Mucosa of gallbladder (tissue), 1 donor: ENCODE measurements around the gene SYT8. TPM values are rescaled to one million over a fixed set of nuclear protein-coding genes. Genes with fewer than 3 reads are reported as not detected.

ENCODE experiments used
- DNase-seq: peaks from one replicate; pipeline ENCODE4 v3.0.0-alpha.2; 2020; ENCODE audit warnings: low spot score
- total RNA-seq: library from RNA; stranded (reverse); gene quantifications from one replicate; pipeline ENCODE4 v1.2.1, GENCODE V29; 2021
- donor health status: DM: no; HTN: no; CAD: no.

The SYT8 gene
- total RNA-seq, 1 donor from 2014 or later = 218 TPM

- DNase-seq = peak; percentile 75
Observed at GRCh38 chr11:1844221-1845094, 9.7 kb downstream of the SYT8 start.

GRCh38 chr11:1845095-1845429 is 10.3 kb downstream of the SYT8 start:
- DNase-seq = no peak

GRCh38 chr11:1845561-1846452 is 11.0 kb downstream of the SYT8 start:
- no peak for DNase-seq

- no peak for DNase-seq
Observed at GRCh38 chr11:1846453-1846932, 11.7 kb downstream of the SYT8 start.

- no peak for DNase-seq
Observed at GRCh38 chr11:1847006-1847735, 12.4 kb downstream of the SYT8 start.

GRCh38 chr11:1847926-1848639 is 13.3 kb downstream of the SYT8 start:
- DNase-seq = no peak

GRCh38 chr11:1848640-1849430 is 14.0 kb downstream of the SYT8 start:
- no peak for DNase-seq

- DNase-seq = no peak
Observed at GRCh38 chr11:1851468-1852180, 16.8 kb downstream of the SYT8 start.

- no peak for DNase-seq
Observed at GRCh38 chr11:1852271-1852876, 17.6 kb downstream of the SYT8 start.

- peak; percentile 50 for DNase-seq
Observed at GRCh38 chr11:1852877-1853276, 18.1 kb downstream of the SYT8 start, which contains the start of gene LSP1. TSS of gene LSP1 (plus strand) at chr11:1853084. CDS start at chr11:1853145, 61 bp downstream.

- DNase-seq = no peak
Observed at GRCh38 chr11:1853376-1854131, 18.8 kb downstream of the SYT8 start.

GRCh38 chr11:1854132-1854948 is 19.6 kb downstream of the SYT8 start:
- no peak for DNase-seq

GRCh38 chr11:1854949-1855885 is 20.4 kb downstream of the SYT8 start:
- no peak for DNase-seq

GRCh38 chr11:1855886-1856265 is 21.1 kb downstream of the SYT8 start:
- no peak for DNase-seq

GRCh38 chr11:1856306-1857005 is 21.7 kb downstream of the SYT8 start:
- DNase-seq = no peak

GRCh38 chr11:1857064-1857463 is 22.3 kb downstream of the SYT8 start:
- no peak for DNase-seq
